ENCODE data around the gene YTHDF2. TPM values are rescaled to one million over a fixed set of nuclear protein-coding genes. Genes with fewer than 3 reads are reported as not detected.
"Not testable (repeated sequence)": the region's sequence is repeated elsewhere in the genome, so short reads cannot be mapped to it uniquely, and the experiment has no call there.

YTHDF2 gene
- 10 to 100 TPM; 17.3 to 40.6 (median 23.6) TPM for total RNA-seq
- 10 to 100 TPM; 19.7 to 28.2 TPM for polyA plus RNA-seq

- DNase-seq (peak; percentile 96 to 99 (median 97)), ATAC-seq (peak; percentile 96 to 99 (median 96)), FAIRE-seq (no peak)
- Histone ChIP-seq H3K4me1 (peaks cover 10 to 38% (median 22%) of the 10 kb centered on the region in 3 donors), H3K4me3 (peak within 1 kb of the TSS; percentile 95 to 98 (median 97)), H3K9me3 (no peaks in the 10 kb centered on the region), H3K27me3 (no peaks in the 10 kb centered on the region), H3K36me3 (peaks cover 0 to 29% (median 3%) of the 10 kb centered on the region in 3 donors), H3K27ac (peak within 1 kb of the TSS; percentile 86 to 96 (median 94))
- 0% methylated on average over 82 to 92 of the region's 92 CpGs for WGBS, 2 donors
- intact Hi-C loops (cut with DNase I): no loop called here
- peak; percentile 90 to 92 (median 91) for TF ChIP-seq CTCF (IDR thresholded peaks at IDR 0.05)
These were observed at the start of gene YTHDF2 for GRCh38 chr1:28736450-28737306. YTHDF2 (plus strand) TSS chr1:28736940; CDS start chr1:28737121, 181 bp downstream.

- ATAC-seq; H3K27me3 ChIP-seq; H3K4me3 ChIP-seq; DNase-seq; H3K27ac ChIP-seq; intact Hi-C loops (cut with DNase I); FAIRE-seq; H3K4me1 ChIP-seq; H3K9me3 ChIP-seq: not testable (repeated sequence)
- WGBS, 2 donors: 96 to 100% methylated on average over 1 of the region's 1 CpG
- peaks cover 0 to 23% (median 2%) of the 10 kb centered on the region in 3 donors for H3K36me3 ChIP-seq
These were observed 45.1 kb upstream of the YTHDF2 start for GRCh38 chr1:28691627-28692026.

GRCh38 chr1:28703629-28704028 is 33.1 kb upstream of the YTHDF2 start:
- no peak for FAIRE-seq

GRCh38 chr1:28716336-28716735 is 20.4 kb upstream of the YTHDF2 start:
- no peak for FAIRE-seq
- Histone ChIP-seq H3K36me3 (peaks cover 0 to 17% (median 0%) of the 10 kb centered on the region in 3 donors), H3K4me3 (no peak overlapping the region), H3K27ac (no peak overlapping the region), H3K27me3 (no peaks in the 10 kb centered on the region), H3K4me1 (no peaks in the 10 kb centered on the region), H3K9me3 (no peaks in the 10 kb centered on the region)
- TF ChIP-seq CTCF (IDR thresholded peaks at IDR 0.05): no peak
- peak in 1 of 6 donors; percentile 2 for DNase-seq
- no peak for ATAC-seq
- intact Hi-C loops (cut with DNase I): no loop called here
- 90 to 97% methylated on average over 2 of the region's 2 CpGs for WGBS, 2 donors

More at GRCh38 chr1:28703629-28704028, 33.1 kb upstream of the YTHDF2 start:
- H3K27me3 ChIP-seq: no peaks in the 10 kb centered on the region
- H3K4me1 ChIP-seq: no peaks in the 10 kb centered on the region
- peaks cover 0 to 15% (median 12%) of the 10 kb centered on the region in 3 donors for H3K36me3 ChIP-seq
- TF ChIP-seq CTCF (IDR thresholded peaks at IDR 0.05): no peak
- WGBS, 2 donors: 73 to 82% methylated on average over 3 of the region's 3 CpGs
- ATAC-seq: no peak
- intact Hi-C loops (cut with DNase I): no loop called here
- no peak overlapping the region for H3K4me3 ChIP-seq
- no peak overlapping the region for H3K27ac ChIP-seq
- no peaks in the 10 kb centered on the region for H3K9me3 ChIP-seq
- no peak for DNase-seq

- H3K27me3 ChIP-seq: no peaks in the 10 kb centered on the region
- TF ChIP-seq CTCF (IDR thresholded peaks at IDR 0.05): no peak
- DNase-seq (no peak), FAIRE-seq (no peak), ATAC-seq (no peak)
- no peak overlapping the region for H3K27ac ChIP-seq
- intact Hi-C loops (cut with DNase I): no loop called here
- no peaks in the 10 kb centered on the region for H3K4me1 ChIP-seq
- WGBS, 2 donors: 96 to 100% methylated on average over 1 of the region's 1 CpG
- peaks cover 0 to 17% (median 0%) of the 10 kb centered on the region in 3 donors for H3K36me3 ChIP-seq
- H3K9me3 ChIP-seq: no peaks in the 10 kb centered on the region
- no peak overlapping the region for H3K4me3 ChIP-seq
These were observed 18.6 kb upstream of the YTHDF2 start for GRCh38 chr1:28718166-28718565.
